Measurements from ENCODE around the gene RBM10. TPM values are rescaled to one million over a fixed set of nuclear protein-coding genes. Genes with fewer than 3 reads are reported as not detected.
"Not testable (repeated sequence)": the region's sequence is repeated elsewhere in the genome, so short reads cannot be mapped to it uniquely, and the experiment has no call there.

The RBM10 gene, protein sequence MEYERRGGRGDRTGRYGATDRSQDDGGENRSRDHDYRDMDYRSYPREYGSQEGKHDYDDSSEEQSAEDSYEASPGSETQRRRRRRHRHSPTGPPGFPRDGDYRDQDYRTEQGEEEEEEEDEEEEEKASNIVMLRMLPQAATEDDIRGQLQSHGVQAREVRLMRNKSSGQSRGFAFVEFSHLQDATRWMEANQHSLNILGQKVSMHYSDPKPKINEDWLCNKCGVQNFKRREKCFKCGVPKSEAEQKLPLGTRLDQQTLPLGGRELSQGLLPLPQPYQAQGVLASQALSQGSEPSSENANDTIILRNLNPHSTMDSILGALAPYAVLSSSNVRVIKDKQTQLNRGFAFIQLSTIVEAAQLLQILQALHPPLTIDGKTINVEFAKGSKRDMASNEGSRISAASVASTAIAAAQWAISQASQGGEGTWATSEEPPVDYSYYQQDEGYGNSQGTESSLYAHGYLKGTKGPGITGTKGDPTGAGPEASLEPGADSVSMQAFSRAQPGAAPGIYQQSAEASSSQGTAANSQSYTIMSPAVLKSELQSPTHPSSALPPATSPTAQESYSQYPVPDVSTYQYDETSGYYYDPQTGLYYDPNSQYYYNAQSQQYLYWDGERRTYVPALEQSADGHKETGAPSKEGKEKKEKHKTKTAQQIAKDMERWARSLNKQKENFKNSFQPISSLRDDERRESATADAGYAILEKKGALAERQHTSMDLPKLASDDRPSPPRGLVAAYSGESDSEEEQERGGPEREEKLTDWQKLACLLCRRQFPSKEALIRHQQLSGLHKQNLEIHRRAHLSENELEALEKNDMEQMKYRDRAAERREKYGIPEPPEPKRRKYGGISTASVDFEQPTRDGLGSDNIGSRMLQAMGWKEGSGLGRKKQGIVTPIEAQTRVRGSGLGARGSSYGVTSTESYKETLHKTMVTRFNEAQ
- 10 to 100 TPM; 26.5 to 43.0 (median 35.2) TPM for total RNA-seq

DNA sequence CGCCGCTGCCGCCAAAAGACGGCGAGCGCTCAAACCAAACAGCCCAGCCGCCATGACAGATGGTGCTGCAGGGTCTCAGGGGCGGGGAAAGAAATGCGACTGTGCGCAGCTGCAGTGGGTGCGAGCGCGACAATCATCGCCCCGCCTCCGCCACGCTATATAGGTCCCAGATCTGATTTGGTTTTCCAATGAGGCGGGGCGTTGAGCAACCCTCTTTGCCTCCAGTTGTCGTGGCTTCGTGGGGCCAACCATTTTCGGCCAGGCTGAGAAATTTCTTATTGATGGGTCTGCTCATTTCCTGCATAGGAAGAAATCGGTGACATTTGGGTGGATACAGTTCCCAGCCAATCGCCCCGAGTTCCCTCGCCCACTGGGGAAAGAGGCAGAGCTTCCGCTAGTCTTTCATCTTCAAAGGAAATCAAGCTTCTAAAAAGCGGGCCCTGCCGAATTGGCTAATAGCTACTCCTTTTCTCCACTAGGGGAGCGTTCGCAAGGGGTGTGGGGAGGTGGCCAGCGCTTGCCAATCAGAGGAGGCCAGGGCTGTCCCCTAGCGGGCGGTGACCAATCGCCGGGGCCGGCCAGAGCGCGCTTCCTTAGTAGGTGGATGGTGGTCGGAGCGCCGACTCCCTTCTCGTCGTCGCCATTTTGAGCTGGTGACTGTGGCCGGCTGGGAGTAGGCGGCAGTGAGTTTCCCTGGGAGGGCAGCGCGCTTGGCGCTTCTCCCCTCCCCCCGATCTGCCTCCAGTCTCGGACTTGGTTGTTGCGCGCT lies at the start of gene RBM10, which contains the start of gene NDUFB11:
RBM10 (plus strand) TSS at position 596 of the 769 bp plus-strand sequence. CDS start 2,261 bp downstream, outside the sequence.
NDUFB11 (minus strand) TSS at position 77 of the 769 bp plus-strand sequence; CDS start at position 54, 23 bp downstream.
- TF ChIP-seq, protein P1, sequence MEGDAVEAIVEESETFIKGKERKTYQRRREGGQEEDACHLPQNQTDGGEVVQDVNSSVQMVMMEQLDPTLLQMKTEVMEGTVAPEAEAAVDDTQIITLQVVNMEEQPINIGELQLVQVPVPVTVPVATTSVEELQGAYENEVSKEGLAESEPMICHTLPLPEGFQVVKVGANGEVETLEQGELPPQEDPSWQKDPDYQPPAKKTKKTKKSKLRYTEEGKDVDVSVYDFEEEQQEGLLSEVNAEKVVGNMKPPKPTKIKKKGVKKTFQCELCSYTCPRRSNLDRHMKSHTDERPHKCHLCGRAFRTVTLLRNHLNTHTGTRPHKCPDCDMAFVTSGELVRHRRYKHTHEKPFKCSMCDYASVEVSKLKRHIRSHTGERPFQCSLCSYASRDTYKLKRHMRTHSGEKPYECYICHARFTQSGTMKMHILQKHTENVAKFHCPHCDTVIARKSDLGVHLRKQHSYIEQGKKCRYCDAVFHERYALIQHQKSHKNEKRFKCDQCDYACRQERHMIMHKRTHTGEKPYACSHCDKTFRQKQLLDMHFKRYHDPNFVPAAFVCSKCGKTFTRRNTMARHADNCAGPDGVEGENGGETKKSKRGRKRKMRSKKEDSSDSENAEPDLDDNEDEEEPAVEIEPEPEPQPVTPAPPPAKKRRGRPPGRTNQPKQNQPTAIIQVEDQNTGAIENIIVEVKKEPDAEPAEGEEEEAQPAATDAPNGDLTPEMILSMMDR (IDR thresholded peaks at IDR 0.05): peak; percentile 35 to 85 (median 66)
- TF ChIP-seq POLR2A (IDR thresholded peaks at IDR 0.05): peak in 1 of 2 donors; percentile 85
- Histone ChIP-seq H3K27ac (peak within 1 kb of the TSS; percentile 90 to 97 (median 93)), H3K36me3 (no peaks in the 10 kb centered on the region), H3K9me3 (no peaks in the 10 kb centered on the region), H3K4me1 (peaks cover 7 to 14% of the 10 kb centered on the region in 2 donors), H3K27me3 (no peaks in the 10 kb centered on the region), H3K4me3 (replicated peaks in 1 of 3) (peak within 1 kb of the TSS in 2 of 3 donors; percentile 38 to 81)
- 0 to 1% methylated on average over 1 to 21 of the region's 54 CpGs for WGBS, 2 donors
- peak; percentile 94 for DNase-seq
- intact Hi-C loops (cut with DNase I): no loop called here

DNA sequence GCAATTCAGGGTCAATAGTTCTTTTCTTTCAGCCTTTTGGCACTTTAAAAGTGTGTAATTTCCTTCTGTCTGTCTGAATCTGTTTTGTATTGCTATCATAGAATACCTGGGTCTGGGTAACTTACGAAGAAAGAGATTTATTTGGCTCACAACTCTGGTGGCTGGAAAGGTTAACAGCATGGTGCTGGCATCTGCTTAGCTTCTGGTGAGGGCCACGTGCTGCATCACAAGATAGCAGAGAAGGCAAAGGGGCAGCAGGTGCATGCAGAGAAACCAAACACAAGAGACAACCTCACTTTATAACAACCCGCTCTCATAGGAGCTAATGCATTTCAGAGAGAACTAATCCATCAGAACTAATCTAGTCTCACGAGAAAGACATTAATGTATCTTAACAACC lies 48.0 kb upstream of the RBM10 start:
- Histone ChIP-seq H3K9me3 (no peaks in the 10 kb centered on the region), H3K27me3 (no peaks in the 10 kb centered on the region), H3K36me3 (no peaks in the 10 kb centered on the region), H3K4me1 (peaks cover 0 to 3% of the 10 kb centered on the region in 2 donors), H3K4me3 (replicated peaks in 1 of 3) (no peak overlapping the region), H3K27ac (no peak overlapping the region)
- intact Hi-C loops (cut with DNase I): no loop called here
- TF ChIP-seq, protein P1 (IDR thresholded peaks at IDR 0.05): no peak
- no peak for TF ChIP-seq POLR2A (IDR thresholded peaks at IDR 0.05)
- WGBS, 2 donors: 88 to 93% methylated on average over 4 of the region's 4 CpGs
- DNase-seq: no peak

DNA sequence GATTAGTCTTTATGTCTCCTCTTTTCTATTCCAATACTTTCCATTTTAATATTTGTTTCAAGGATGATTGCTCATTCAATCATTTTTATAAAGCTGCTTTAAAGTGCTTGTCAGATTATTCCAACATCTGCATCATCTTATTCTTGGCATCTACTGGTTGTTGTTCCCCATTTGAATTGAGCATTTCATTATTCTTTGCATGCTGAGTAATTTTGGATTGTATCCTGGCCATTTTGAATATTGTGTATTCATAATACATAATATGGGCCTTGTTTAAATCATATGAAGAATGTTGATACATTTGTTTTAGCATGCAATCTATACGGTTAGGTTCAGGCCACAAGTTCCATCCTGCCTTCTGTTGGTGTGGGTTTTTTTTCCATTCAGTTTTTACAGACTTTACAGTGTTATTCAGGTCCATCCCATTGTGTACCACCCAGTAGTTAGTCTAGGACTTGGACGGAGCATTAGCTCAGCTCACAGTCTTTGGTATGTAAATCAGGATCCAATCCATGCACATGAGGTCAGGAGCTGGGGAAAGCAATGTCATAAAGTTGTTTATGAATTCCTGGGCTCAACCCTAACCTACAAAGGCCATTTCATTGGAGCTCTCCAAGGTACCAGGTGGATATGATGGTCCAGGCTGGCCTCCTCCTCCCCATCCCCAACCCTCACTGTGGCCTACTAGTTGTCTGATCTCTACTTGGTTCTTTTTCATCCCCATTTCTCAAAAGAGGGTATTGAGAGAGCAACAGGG lies 46.5 kb upstream of the RBM10 start:
- intact Hi-C loops (cut with DNase I): no loop called here
- DNase-seq: no peak
- Histone ChIP-seq H3K4me3 (replicated peaks in 1 of 3) (no peak overlapping the region), H3K9me3 (no peaks in the 10 kb centered on the region), H3K27me3 (no peaks in the 10 kb centered on the region), H3K27ac (no peak overlapping the region), H3K36me3 (no peaks in the 10 kb centered on the region), H3K4me1 (no peaks in the 10 kb centered on the region)
- WGBS, 2 donors: 83 to 84% methylated on average over 2 of the region's 2 CpGs
- TF ChIP-seq POLR2A (IDR thresholded peaks at IDR 0.05): no peak
- TF ChIP-seq, protein P1 (IDR thresholded peaks at IDR 0.05): no peak

DNA sequence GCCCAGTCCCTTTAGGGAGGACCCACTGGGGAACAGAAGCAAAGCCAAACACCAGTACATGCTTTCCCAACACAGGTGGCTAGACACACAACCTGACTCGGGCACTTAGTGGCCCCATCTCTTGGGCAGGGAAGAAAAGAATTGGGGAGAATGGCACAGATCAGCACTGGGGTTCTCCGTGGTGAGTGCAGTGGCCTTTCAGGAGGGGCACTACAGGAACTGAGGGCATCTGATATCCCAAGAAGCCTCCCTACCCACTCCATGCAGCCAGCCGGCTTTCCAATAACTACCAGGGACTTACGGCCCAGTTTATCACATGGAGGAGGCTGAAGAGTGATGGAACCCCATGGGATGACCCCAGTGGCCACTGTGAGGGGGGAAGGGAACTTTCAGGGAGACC lies 43.8 kb upstream of the RBM10 start:
- H3K27me3 ChIP-seq: no peaks in the 10 kb centered on the region
- TF ChIP-seq, protein P1 (IDR thresholded peaks at IDR 0.05): no peak
- TF ChIP-seq POLR2A (IDR thresholded peaks at IDR 0.05): no peak
- 83% methylated on average over 1 of the region's 4 CpGs; no CpG with 5 or more reads in 1 of the 2 donors for WGBS, 2 donors

DNA sequence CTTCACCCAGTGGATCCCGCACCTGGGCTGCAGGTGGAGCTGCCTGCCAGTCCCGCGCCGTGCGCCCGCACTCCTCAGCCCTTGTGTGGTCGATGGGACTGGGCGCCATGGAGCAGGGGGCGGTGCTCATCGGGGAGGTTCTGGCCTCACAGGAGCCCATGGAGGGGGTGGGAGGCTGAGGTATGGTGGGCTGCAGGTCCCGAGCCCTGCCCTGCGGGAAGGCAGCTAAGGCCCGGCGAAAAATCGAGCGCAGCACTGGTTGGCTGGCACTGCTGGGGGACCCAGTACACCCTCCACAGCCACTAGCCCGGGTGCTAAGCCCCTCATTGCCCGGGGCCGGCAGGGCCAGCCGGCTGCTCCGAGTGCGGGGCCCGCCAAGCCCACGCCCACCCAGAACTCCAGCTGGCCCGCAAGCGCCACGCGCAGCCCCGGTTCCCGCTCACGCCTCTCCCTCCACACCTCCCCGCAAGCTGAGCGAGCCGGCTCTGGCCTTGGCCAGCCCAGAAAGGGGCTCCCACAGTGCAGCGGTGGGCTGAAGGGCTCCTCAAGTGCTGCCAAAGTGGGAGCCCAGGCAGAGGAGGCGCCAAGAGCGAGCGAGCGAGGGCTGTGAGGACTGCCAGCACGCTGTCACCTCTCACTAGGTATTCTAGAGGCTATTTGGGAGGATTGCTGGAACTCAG lies 33.9 kb upstream of the RBM10 start:
- H3K4me3 ChIP-seq (replicated peaks in 1 of 3); H3K27me3 ChIP-seq; H3K27ac ChIP-seq; H3K4me1 ChIP-seq; H3K9me3 ChIP-seq; intact Hi-C loops (cut with DNase I); H3K36me3 ChIP-seq: not testable (repeated sequence)
- peak; percentile 43 to 47 for DNase-seq
- WGBS, 2 donors: no CpG with 5 or more reads among the region's 40 CpGs

More for the DNA sequence above, 43.8 kb upstream of the RBM10 start:
- Histone ChIP-seq H3K9me3 (no peaks in the 10 kb centered on the region), H3K4me3 (replicated peaks in 1 of 3) (no peak overlapping the region), H3K36me3 (no peaks in the 10 kb centered on the region), H3K27ac (no peak overlapping the region), H3K4me1 (no peaks in the 10 kb centered on the region)
- DNase-seq: no peak
- intact Hi-C loops (cut with DNase I): no loop called here
